Right lobe of liver (tissue), 6 donors: ENCODE results near the gene TRAF1. TPM values are rescaled to one million over a fixed set of nuclear protein-coding genes. Genes with fewer than 3 reads are reported as not detected.

ENCODE experiments used
- ATAC-seq, 4 donors: fragments of 200-7000 bp; cut with Tn5 transposase; one replicate each; pipeline ENCODE4 v1.9.1; 2020; ENCODE audit warnings: mild to moderate bottlenecking in 4 of 4, moderate library complexity in 4 of 4
- DNase-seq, 3 donors: peaks; one replicate each; pipeline ENCODE4 v3.0.0-alpha.2; 2020
- H3K27ac ChIP-seq, 3 donors: fragments of 200-600 bp; one replicate each; pipeline ENCODE4 v1.8.0; 2022
- H3K27me3 ChIP-seq, 2 donors: fragments of 200-600 bp; one replicate each; pipeline ENCODE4 v1.8.0; 2022
- H3K36me3 ChIP-seq, 4 donors: fragments of 200-600 bp; sonication (generic) in 1 of 4; one replicate each; pipeline versions ENCODE4 v1.5.1 to v1.8.0; 2017 to 2022; ENCODE audit warnings: control low read depth in 1 of 4
- H3K4me1 ChIP-seq, 4 donors: fragments of 200-600 bp; sonication (generic) in 1 of 4; one replicate each; pipeline versions ENCODE4 v1.5.1 to v1.8.0; 2017 to 2022; ENCODE audit warnings: control low read depth in 1 of 4
- H3K4me3 ChIP-seq, 3 donors: fragments of 200-600 bp; one replicate each; pipeline ENCODE4 v1.8.0; 2022
- H3K9me3 ChIP-seq, 4 donors: fragments of 200-600 bp; sonication (generic) in 1 of 4; one replicate each; pipeline versions ENCODE4 v1.5.1 to v1.8.0; 2017 to 2022; ENCODE audit warnings: control low read depth in 1 of 4
- POLR2A ChIP-seq: fragments of 450-650 bp; IDR thresholded peaks from one replicate; pipeline ENCODE4 v1.6.1; 2017; ENCODE audit warnings: antibody characterized with exemption, mild to moderate bottlenecking
- WGBS: methylation state at CpG from one replicate; pipeline ENCODE4 v1.1.6; 2018; ENCODE audit warnings: low coverage, low lambda C conversion rate; ENCODE audit not compliant: insufficient coverage; ENCODE audit errors: missing lambda C conversion rate; 5-methylcytosine and 5-hydroxymethylcytosine counted together
- intact Hi-C, 2 donors: fragments of 100-400 bp; cut with DNase I; formaldehyde crosslinking; loops; one replicate each; pipeline versions ENCODE4 v1.11.2 to v1.14.1; 2022
- total RNA-seq, 6 experiments: library from RNA; depleted of rRNA in 2 of 6; stranded (reverse); fragments of >200 nt in 2 of 6; fragmentation: NEBNext Ultra II Directional in 3 of 6; extraction: Animal tissue kit (Norgen Biotek cat#: 25700) in 3 of 6; gene quantifications; one replicate each; pipeline versions ENCODE4 v1.1.0 to v1.2.4, GENCODE V29; 2016 to 2023
- TF ChIP-seq, protein P1 (sequence below), 4 donors: fragments of 200-600 bp in 3 of 4; fragments of 450-650 bp in 1 of 4; IDR thresholded peaks; one replicate each; pipeline versions ENCODE4 v1.5.1 to v1.8.0; 2016 to 2022; ENCODE audit warnings: antibody characterized with exemption in 4 of 4, mild to moderate bottlenecking in 2 of 4
- donor health status: DM: no; HTN: yes; CAD: no.
- donor health status: DM: no; HTN: no; CAD: no.
- donor health status: DM: no; HTN: no; CAD: no.
- donor health status: DM: no; HTN: yes; CAD: no.
- donor health status: DM: no; HTN: yes; CAD: no.

The TRAF1 gene
- total RNA-seq, 6 experiments from 2014 or later, result 0.99 to 2.5 (median 2.1) TPM

DNA sequence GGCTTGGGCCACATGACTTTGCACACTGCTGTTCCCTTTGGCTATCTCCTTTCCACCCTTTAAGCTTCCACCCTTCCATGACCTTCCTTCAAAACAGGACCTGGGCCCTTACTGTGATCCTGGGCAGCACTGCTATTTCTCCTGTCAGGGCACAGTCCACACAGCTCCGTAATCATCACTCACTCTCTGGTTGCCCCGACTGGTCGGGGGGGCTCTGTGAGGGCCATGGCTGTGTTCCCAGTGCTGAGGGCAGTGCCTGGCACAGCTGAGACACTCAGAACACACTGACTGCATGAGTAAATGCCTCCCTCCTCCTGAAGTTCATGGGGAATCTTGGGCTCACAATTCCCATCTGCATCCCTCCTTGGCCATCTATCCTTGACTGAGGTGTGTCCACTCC, 12.2 kb downstream of the TRAF1 start:
- 80% methylated on average over 2 of the region's 3 CpGs for WGBS
- H3K27ac ChIP-seq, result no peak overlapping the region
- TF ChIP-seq, protein P1, sequence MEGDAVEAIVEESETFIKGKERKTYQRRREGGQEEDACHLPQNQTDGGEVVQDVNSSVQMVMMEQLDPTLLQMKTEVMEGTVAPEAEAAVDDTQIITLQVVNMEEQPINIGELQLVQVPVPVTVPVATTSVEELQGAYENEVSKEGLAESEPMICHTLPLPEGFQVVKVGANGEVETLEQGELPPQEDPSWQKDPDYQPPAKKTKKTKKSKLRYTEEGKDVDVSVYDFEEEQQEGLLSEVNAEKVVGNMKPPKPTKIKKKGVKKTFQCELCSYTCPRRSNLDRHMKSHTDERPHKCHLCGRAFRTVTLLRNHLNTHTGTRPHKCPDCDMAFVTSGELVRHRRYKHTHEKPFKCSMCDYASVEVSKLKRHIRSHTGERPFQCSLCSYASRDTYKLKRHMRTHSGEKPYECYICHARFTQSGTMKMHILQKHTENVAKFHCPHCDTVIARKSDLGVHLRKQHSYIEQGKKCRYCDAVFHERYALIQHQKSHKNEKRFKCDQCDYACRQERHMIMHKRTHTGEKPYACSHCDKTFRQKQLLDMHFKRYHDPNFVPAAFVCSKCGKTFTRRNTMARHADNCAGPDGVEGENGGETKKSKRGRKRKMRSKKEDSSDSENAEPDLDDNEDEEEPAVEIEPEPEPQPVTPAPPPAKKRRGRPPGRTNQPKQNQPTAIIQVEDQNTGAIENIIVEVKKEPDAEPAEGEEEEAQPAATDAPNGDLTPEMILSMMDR (IDR thresholded peaks at IDR 0.05), result no peak
- no peak for TF ChIP-seq POLR2A
- H3K4me1 ChIP-seq, result peaks cover 0 to 6% (median 2%) of the 10 kb centered on the region in 4 donors
- intact Hi-C loops, result no loop called here
- no peaks in the 10 kb centered on the region for H3K9me3 ChIP-seq
- no peak overlapping the region for H3K4me3 ChIP-seq
- no peak for DNase-seq
- no peaks in the 10 kb centered on the region for H3K36me3 ChIP-seq
- ATAC-seq, result no peak
- no peaks in the 10 kb centered on the region for H3K27me3 ChIP-seq

DNA sequence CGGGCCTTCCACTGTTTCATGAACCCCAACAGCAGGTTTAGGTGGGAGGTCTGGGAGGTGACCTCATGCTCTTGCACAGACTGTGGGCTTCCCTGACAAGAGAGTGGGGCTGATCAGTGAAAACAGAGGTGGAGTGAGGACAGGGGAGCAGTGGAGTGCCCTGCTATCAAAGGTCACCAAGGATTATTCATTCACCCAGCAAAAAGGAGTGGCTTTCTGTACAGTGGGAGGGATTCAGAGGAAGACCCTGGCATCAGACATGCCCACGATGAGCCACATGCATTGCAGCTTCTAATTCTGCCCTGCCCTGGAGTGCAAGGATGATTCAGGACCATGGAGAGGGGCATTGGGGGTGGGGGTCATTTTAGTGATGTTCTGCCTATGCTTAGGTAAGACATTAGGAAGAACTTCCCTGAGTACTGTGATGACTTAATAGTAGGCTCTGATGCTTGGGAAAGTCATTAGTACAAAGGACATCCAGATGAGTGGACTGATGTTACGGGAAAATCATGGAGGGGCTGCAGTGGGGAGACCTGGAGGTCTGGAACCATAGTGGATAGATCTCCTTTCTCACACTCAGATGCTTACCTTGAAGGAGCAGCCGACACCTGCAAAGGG, 12.8 kb downstream of the TRAF1 start:
- TF ChIP-seq, protein P1 (IDR thresholded peaks at IDR 0.05), result no peak
- no peak for TF ChIP-seq POLR2A
- WGBS, result 80% methylated on average over 1 of the region's 4 CpGs
- Histone ChIP-seq H3K27me3 (no peaks in the 10 kb centered on the region), H3K9me3 (no peaks in the 10 kb centered on the region), H3K36me3 (no peaks in the 10 kb centered on the region), H3K4me3 (no peak overlapping the region), H3K4me1 (peaks cover 0 to 6% (median 2%) of the 10 kb centered on the region in 4 donors), H3K27ac (no peak overlapping the region)
- ATAC-seq (no peak), DNase-seq (no peak)
- intact Hi-C loops, result no loop called here

DNA sequence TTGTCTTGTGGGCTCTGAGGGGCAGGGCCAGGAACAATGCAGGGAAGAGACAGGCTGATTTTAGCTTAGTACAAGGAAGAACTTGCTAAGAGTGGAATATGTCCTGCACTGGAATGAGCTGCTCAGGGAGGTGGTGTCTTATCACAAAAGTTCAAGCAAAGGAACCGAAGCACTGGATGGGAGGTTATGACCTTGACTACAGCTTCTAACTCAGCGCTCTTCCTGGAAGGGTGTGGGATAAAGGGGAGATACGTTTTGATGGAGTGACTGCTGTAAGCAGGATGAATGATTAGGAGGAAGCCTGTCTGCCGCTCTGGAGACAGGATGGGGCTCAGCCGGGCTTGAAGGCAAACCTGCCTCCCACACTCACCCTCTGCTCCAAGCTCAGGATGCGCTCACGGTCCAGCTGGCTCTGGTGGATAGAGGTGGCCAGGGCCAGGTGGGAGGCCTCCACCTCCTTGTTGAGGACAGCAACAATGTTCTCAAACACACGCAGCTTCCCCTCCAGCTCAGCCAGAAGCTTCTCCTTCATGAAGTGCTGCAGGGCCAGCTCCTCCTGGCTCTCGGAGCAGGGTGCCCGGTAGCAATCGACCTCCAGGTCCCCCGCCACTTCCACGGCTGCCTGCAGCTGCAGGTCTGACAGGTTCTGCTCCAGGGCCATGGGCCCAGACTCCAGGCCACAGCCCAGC, 13.5 kb downstream of the TRAF1 start:
- Histone ChIP-seq H3K4me1 (peaks cover 0 to 6% (median 2%) of the 10 kb centered on the region in 4 donors), H3K27me3 (no peaks in the 10 kb centered on the region), H3K4me3 (no peak overlapping the region), H3K9me3 (no peaks in the 10 kb centered on the region), H3K36me3 (no peaks in the 10 kb centered on the region), H3K27ac (no peak overlapping the region)
- 86% methylated on average over 2 of the region's 13 CpGs for WGBS
- peak in 1 of 3 donors; percentile 41 for DNase-seq
- intact Hi-C loops, result no loop called here
- no peak for TF ChIP-seq POLR2A
- TF ChIP-seq, protein P1 (IDR thresholded peaks at IDR 0.05), result no peak
- no peak for ATAC-seq

DNA sequence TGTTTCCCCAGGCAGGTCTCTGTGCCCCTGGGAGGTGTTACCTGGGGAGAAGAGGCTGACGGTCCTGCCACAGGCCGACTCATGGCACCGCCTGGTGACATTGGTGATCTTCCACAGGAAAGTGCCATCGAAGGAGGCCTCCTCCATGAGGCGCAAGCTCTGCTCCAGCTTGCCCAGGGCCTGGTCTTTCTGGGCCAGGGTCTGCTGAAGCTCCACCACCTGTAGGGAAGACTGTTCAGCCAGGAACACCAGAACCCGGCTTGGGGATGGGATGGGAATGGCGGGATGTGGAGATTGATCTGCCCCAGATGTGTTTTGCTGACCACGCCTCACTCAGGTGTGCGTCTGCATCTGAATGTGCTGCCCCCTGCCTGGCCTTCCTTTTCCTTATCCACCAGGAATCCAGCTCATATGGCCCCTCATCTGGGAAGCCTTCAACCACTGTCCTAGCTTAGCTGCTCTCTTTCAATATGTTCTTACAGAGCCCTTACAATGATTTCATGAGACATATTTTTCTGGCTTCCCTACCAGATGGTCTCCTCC, 15.2 kb downstream of the TRAF1 start:
- no peak overlapping the region for H3K4me3 ChIP-seq
- H3K27me3 ChIP-seq, result no peaks in the 10 kb centered on the region
- H3K4me1 ChIP-seq, result peaks cover 0 to 5% (median 0%) of the 10 kb centered on the region in 4 donors
- TF ChIP-seq, protein P1 (IDR thresholded peaks at IDR 0.05), result no peak
- TF ChIP-seq POLR2A, result no peak
- no peaks in the 10 kb centered on the region for H3K36me3 ChIP-seq
- H3K27ac ChIP-seq, result no peak overlapping the region
- WGBS, result 90% methylated on average over 3 of the region's 9 CpGs
- DNase-seq (no peak), ATAC-seq (no peak)
- no peaks in the 10 kb centered on the region for H3K9me3 ChIP-seq
- intact Hi-C loops, result no loop called here
